GM12873 (cell line): ENCODE results near the gene TRIM61.

Experiments
- CTCF ChIP-seq: IDR thresholded peaks from 2 replicates; pipeline ENCODE4 v1.5.1; 2012; ENCODE audit warnings: low read depth, mild to moderate bottlenecking, moderate library complexity, low read length, control low read depth; ENCODE audit not compliant: insufficient read depth; ENCODE audit errors: missing control alignments

TRIM61 gene

GRCh38 chr4:164956766-164957643, 20.5 kb downstream of the TRIM61 start:
- no peak for TF ChIP-seq CTCF

DNA sequence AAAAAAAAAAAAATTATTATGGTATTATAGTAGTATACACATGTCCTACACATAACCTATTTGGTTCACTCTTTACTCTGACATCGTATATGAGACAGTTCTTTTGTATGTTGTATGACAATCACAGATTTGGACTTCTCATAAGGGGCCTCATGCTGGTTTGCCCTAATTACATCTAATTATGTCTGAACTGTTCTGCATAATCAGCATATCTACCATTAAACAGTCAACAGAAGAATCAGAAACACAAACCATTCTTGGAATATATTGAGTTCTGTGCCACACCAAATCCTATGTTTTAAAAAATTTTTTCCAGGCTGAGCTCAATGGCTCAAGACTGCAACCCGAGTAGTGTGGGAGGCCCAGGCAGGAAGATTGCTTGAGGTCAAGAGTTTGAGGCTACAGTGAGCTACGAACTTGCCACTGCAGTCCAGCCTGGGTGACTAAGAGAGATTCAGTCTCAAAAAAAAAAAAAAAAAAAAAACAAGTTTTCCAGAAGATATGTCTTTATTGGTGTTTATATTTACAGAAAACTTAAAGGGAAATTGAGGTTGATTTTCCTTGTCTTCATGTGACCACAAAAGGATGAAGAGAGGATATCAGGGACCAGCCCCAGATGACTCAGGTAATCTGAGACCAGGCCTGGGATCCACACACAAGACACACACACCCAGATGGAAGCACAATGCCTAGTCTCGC, 22.2 kb downstream of the TRIM61 start:
- TF ChIP-seq CTCF = no peak

DNA sequence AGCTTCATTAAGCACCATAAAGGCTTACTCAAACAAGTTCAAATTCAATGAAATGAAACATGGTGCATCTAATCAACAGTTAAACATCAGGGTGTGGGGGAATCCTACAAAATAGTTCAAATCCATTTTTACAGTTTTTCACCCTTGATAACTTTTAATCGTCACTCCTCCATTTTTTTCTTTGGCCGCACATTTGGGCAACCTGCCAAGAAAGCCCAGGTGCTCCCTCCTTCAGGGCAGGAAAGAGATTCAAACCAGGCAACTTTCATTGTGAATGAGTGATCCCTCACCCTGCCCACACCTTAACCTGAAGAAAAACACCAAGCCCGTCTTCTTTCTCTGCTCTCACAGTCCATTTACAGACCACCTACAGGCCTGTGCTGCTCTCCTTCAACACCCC, 24.9 kb downstream of the TRIM61 start:
- TF ChIP-seq CTCF = no peak

DNA sequence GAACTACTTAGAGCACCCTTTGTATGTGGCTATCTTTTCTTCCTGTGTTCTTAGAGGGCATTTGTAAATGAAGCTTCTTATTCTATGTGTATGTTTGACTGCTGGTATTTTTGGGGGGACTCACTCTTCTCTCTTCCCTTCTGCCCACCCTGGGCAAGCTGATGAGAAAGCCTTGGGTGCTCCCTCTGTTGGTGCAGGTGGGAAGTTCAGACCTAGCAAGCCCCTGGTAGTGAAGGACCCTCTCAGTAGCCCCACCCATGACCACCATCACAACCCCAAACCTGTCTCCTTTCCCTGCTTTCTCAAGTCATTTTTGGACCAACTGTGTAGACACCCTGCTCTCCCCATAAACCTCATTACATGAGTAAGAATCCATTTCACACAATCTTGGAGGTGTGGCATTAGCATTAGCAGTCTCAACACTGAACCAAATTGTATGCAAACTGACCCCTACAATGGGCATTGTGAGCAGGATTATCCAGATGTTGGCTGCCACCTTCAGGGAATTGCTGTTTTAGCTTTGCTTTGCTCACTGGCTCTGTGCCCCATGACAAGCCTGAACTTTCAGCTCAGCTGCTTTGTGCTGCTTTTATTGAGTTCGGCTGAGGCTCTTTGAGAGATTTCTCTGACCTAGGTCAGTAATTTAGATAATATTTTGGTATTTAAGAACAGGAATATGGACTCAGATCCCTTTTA, 27.9 kb downstream of the TRIM61 start:
- peak; percentile 60 for TF ChIP-seq CTCF

- no peak for TF ChIP-seq CTCF
Observed at GRCh38 chr4:164948975-164949374, 28.5 kb downstream of the TRIM61 start.

DNA sequence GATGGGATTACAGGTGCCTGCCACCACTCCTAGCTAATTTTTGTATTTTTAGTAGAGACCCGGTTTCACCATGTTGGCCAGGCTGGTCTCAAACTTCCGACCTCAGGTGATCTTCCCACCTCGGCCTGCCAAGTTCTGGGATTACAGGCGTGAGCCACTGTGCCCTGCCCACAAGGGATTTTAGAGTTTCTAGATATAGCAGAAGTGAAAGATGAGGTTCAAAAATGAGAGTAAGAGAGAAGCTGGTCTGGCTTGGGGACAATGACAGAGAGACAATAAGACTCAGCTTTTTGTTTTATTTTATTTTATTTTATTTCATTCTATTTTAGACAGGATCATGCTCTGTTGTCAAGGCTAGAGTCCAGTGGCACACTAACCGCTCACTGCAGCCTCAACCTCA, 30.6 kb downstream of the TRIM61 start:
- TF ChIP-seq CTCF = no peak

- TF ChIP-seq CTCF = no peak
Observed at GRCh38 chr4:164945146-164945545, 32.3 kb downstream of the TRIM61 start.
